Body of pancreas (tissue), 4 donors: ENCODE data around the gene AANAT. TPM values are rescaled to one million over a fixed set of nuclear protein-coding genes. Genes with fewer than 3 reads are reported as not detected.

ENCODE experiments used
- ATAC-seq: fragments of 150-250 bp; one replicate; pipeline ENCODE4 v1.9.1; 2016
- DNase-seq, 4 donors: peaks; one replicate each; pipeline ENCODE4 v3.0.0-alpha.2; 2019
- H3K27ac ChIP-seq, 4 donors: fragments of 200-600 bp; sonication (generic); 1 replicate in 3 of 4; 2 replicates in 1 of 4; pipeline versions ENCODE4 v1.5.1 to v1.6.1; 2016 to 2019; ENCODE audit warnings: mild to moderate bottlenecking in 1 of 4, mixed read lengths in 1 of 4, moderate library complexity in 1 of 4
- H3K27me3 ChIP-seq, 2 donors: fragments of 200-600 bp; sonication (generic); one replicate each; pipeline ENCODE4 v1.6.0; 2016; ENCODE audit warnings: mild to moderate bottlenecking in 1 of 2
- H3K36me3 ChIP-seq, 2 donors: fragments of 200-600 bp; sonication (generic); replicated peaks in 1 of 2; 2 replicates each; pipeline ENCODE4 v1.5.1; 2016; ENCODE audit warnings: low read depth in 2 of 2; ENCODE audit not compliant: insufficient read depth in 1 of 2
- H3K4me1 ChIP-seq: fragments of 200-600 bp; sonication (generic); one replicate; pipeline ENCODE4 v1.6.0; 2016
- H3K4me3 ChIP-seq, 2 donors: fragments of 200-600 bp; sonication (generic); 1 replicate in 1 of 2; 2 replicates in 1 of 2; pipeline ENCODE4 v1.5.1; 2016 to 2019
- H3K9me3 ChIP-seq, 3 donors: fragments of 200-600 bp; sonication (generic); 1 replicate in 2 of 3; 2 replicates in 1 of 3; pipeline ENCODE4 v1.5.1; 2016
- CTCF ChIP-seq, 7 experiments: fragments of 450-650 bp in 4 of 7; fragments of 200-600 bp in 3 of 7; sonication (generic) in 3 of 7; IDR thresholded peaks; one replicate each; pipeline ENCODE4 v1.5.1; 2016 to 2019; ENCODE audit warnings: antibody characterized with exemption in 7 of 7
- POLR2A ChIP-seq, 3 donors: fragments of 450-650 bp; IDR thresholded peaks; one replicate each; pipeline ENCODE4 v1.6.1; 2016; ENCODE audit warnings: antibody characterized with exemption in 3 of 3, mild to moderate bottlenecking in 2 of 3
- WGBS, 2 donors: methylation state at CpG; one replicate each; pipeline ENCODE4 v1.1.5; 2017; 5-methylcytosine and 5-hydroxymethylcytosine counted together
- intact Hi-C: fragments of 100-400 bp; cut with DNase I; formaldehyde crosslinking; loops from one replicate; pipeline ENCODE4 v1.15.1; 2023
- total RNA-seq, 2 donors: library from RNA; depleted of rRNA; stranded (reverse); fragments of >200 nt; gene quantifications; one replicate each; pipeline ENCODE4 v1.1.0, GENCODE V29; 2016

The AANAT gene
- total RNA-seq, 2 donors from 2014 or later = not detected

- H3K36me3 ChIP-seq = peaks cover 0 to 24% of the 10 kb centered on the region in 2 donors
- WGBS, 2 donors = 95 to 100% methylated on average over 6 to 14 of the region's 15 CpGs
- intact Hi-C loops = no loop called here
These were observed 7.5 kb downstream of the AANAT start for GRCh38 chr17:76474894-76475293.

GRCh38 chr17:76475302-76475701 is 7.9 kb downstream of the AANAT start:
- Histone ChIP-seq H3K4me3 (no peak overlapping the region), H3K27ac (no peak overlapping the region), H3K27me3 (no peaks in the 10 kb centered on the region), H3K36me3 (peaks cover 0 to 24% of the 10 kb centered on the region in 2 donors), H3K4me1 (no peaks in the 10 kb centered on the region), H3K9me3 (no peaks in the 10 kb centered on the region)
- no peak for TF ChIP-seq CTCF (IDR thresholded peaks at IDR 0.05)
- no peak for TF ChIP-seq POLR2A (IDR thresholded peaks at IDR 0.05)
- intact Hi-C loops = no loop called here
- no peak for ATAC-seq
- WGBS, 2 donors = 86 to 90% methylated on average over 6 of the region's 6 CpGs
- no peak for DNase-seq

More at GRCh38 chr17:76474894-76475293, 7.5 kb downstream of the AANAT start:
- TF ChIP-seq CTCF (IDR thresholded peaks at IDR 0.05) (no peak), POLR2A (IDR thresholded peaks at IDR 0.05) (no peak)
- H3K27me3 ChIP-seq = no peaks in the 10 kb centered on the region
- no peak overlapping the region for H3K27ac ChIP-seq
- H3K9me3 ChIP-seq = no peaks in the 10 kb centered on the region
- H3K4me1 ChIP-seq = no peaks in the 10 kb centered on the region
- DNase-seq (no peak), ATAC-seq (no peak)
- no peak overlapping the region for H3K4me3 ChIP-seq

GRCh38 chr17:76476736-76477135 is 9.3 kb downstream of the AANAT start:
- no peak overlapping the region for H3K27ac ChIP-seq
- DNase-seq = no peak
- peaks cover 0 to 21% of the 10 kb centered on the region in 2 donors for H3K36me3 ChIP-seq
- TF ChIP-seq POLR2A (IDR thresholded peaks at IDR 0.05) (no peak), CTCF (IDR thresholded peaks at IDR 0.05) (no peak)
- no peak overlapping the region for H3K4me3 ChIP-seq
- WGBS, 2 donors = 95 to 100% methylated on average over 7 to 19 of the region's 20 CpGs
- H3K27me3 ChIP-seq = no peaks in the 10 kb centered on the region
- no peaks in the 10 kb centered on the region for H3K9me3 ChIP-seq
- H3K4me1 ChIP-seq = no peaks in the 10 kb centered on the region
- ATAC-seq = no peak
- intact Hi-C loops = no loop called here

GRCh38 chr17:76477576-76477975 is 10.2 kb downstream of the AANAT start:
- Histone ChIP-seq H3K27ac (no peak overlapping the region), H3K4me3 (no peak overlapping the region), H3K27me3 (no peaks in the 10 kb centered on the region), H3K4me1 (no peaks in the 10 kb centered on the region), H3K9me3 (no peaks in the 10 kb centered on the region), H3K36me3 (peaks cover 0 to 14% of the 10 kb centered on the region in 2 donors)
- ATAC-seq (no peak), DNase-seq (no peak)
- WGBS, 2 donors = 88% methylated on average over 15 of the region's 15 CpGs; no CpG with 5 or more reads in 1 of the 2 donors
- intact Hi-C loops = no loop called here
- TF ChIP-seq CTCF (IDR thresholded peaks at IDR 0.05) (no peak), POLR2A (IDR thresholded peaks at IDR 0.05) (no peak)

- H3K36me3 ChIP-seq = peaks cover 0 to 12% of the 10 kb centered on the region in 2 donors
- DNase-seq = no peak
- no peaks in the 10 kb centered on the region for H3K4me1 ChIP-seq
- no peaks in the 10 kb centered on the region for H3K27me3 ChIP-seq
- ATAC-seq = no peak
- H3K27ac ChIP-seq = no peak overlapping the region
- intact Hi-C loops = no loop called here
- 93 to 94% methylated on average over 6 to 10 of the region's 10 CpGs for WGBS, 2 donors
- H3K9me3 ChIP-seq = no peaks in the 10 kb centered on the region
- no peak overlapping the region for H3K4me3 ChIP-seq
- TF ChIP-seq POLR2A (IDR thresholded peaks at IDR 0.05) (no peak), CTCF (IDR thresholded peaks at IDR 0.05) (no peak)
These were observed 10.7 kb downstream of the AANAT start for GRCh38 chr17:76478097-76478496.
